K562 (cell line): ENCODE measurements around the gene PNMA6F. TPM values are rescaled to one million over a fixed set of nuclear protein-coding genes. Genes with fewer than 3 reads are reported as not detected.

ENCODE experiments used
- ATAC-seq: fragments of 200-7000 bp; cut with Tn5 transposase; 3 replicates; pipeline ENCODE4 v1.9.1; 2020; ENCODE audit warnings: moderate library complexity
- BruUV-seq: library from RNA; stranded (reverse); fragments of 400-500 nt; replicated peaks from 2 replicates; lab custom pipeline; 2021; lab: Mats Ljungman, UMichigan
- CTCF ChIA-PET: fragments of 300-600 bp; formaldehyde crosslinking; extraction: SDS; loops from one replicate; lab custom pipeline; 2021; ENCODE audit warnings: low intra/inter-chr PET ratio; lab: Yijun Ruan, JAX
- POLR2A ChIA-PET: fragments of 300-600, 350-650 bp; sonication (Branson Sonifier 250); formaldehyde crosslinking; extraction: SDS; loops from one replicate; lab custom pipeline; 2021; ENCODE audit warnings: antibody characterized with exemption, inconsistent platforms; lab: Yijun Ruan, JAX
- DNase-seq, 4 experiments: peaks; one replicate each; pipeline versions ENCODE4 v3.0.0 to v3.0.0-alpha.2; 2011 to 2018; ENCODE audit warnings: low spot score in 3 of 4, mixed read lengths in 3 of 4; ENCODE audit errors: extremely low read depth in 1 of 4
- FAIRE-seq: peaks from 2 replicates; lab custom pipeline; 2011; peaks lifted over from hg19 to GRCh38; lab: Jason Lieb, UNC
- H2AFZ ChIP-seq: 2 replicates; pipeline ENCODE4 v1.6.0; 2011; ENCODE audit warnings: low read depth, low read length, control low read depth, inconsistent platforms
- H3K27ac ChIP-seq: fragments of 200-600 bp; 3 replicates; pipeline ENCODE4 v1.8.0; 2011; ENCODE audit warnings: low read depth, mild to moderate bottlenecking, control low read depth, inconsistent platforms, low read length, moderate library complexity, mixed read lengths; ENCODE audit errors: extremely low read depth
- H3K27me3 ChIP-seq, 2 experiments: fragments of 300-600 bp in 1 of 2; 2 replicates in 1 of 2; 3 replicates in 1 of 2; pipeline versions ENCODE4 v1.6.0 to v1.8.0; 2011; ENCODE audit warnings: inconsistent platforms in 2 of 2, low read length in 2 of 2, mild to moderate bottlenecking in 1 of 2, mixed read lengths in 1 of 2, moderate library complexity in 1 of 2; ENCODE audit not compliant: control insufficient read depth in 2 of 2, insufficient read depth in 2 of 2
- H3K36me3 ChIP-seq: fragments of 300-600 bp; 3 replicates; pipeline ENCODE4 v1.8.0; 2011; ENCODE audit warnings: mild to moderate bottlenecking, low read length, inconsistent platforms; ENCODE audit not compliant: control insufficient read depth, insufficient read depth
- H3K4me1 ChIP-seq, 2 experiments: fragments of 200-600 bp in 1 of 2; replicated peaks in 1 of 2; 2 replicates in 1 of 2; 3 replicates in 1 of 2; pipeline versions ENCODE4 v1.5.1 to v1.8.0; 2011; ENCODE audit warnings: inconsistent platforms in 2 of 2, low read length in 2 of 2, mild to moderate bottlenecking in 1 of 2, mixed read lengths in 1 of 2, moderate library complexity in 1 of 2; ENCODE audit not compliant: control insufficient read depth in 2 of 2, insufficient read depth in 2 of 2
- H3K4me2 ChIP-seq: 2 replicates; pipeline ENCODE4 v1.6.1; 2011; ENCODE audit warnings: low read length, control low read depth, inconsistent platforms, mixed read lengths; ENCODE audit not compliant: insufficient read depth
- H3K4me3 ChIP-seq: fragments of 200-600 bp; sonication (generic), shearing (Covaris generic); 2 replicates; pipeline ENCODE4 v1.5.1; 2016; ENCODE audit warnings: control low read depth, inconsistent platforms
- H3K79me2 ChIP-seq: fragments of 200-600 bp; 3 replicates; pipeline ENCODE4 v1.8.0; 2011; ENCODE audit warnings: low read length, inconsistent platforms; ENCODE audit not compliant: control insufficient read depth, insufficient read depth
- H3K9ac ChIP-seq, 2 experiments: 2 replicates each; pipeline versions ENCODE4 v1.6.0 to v1.6.1; 2011; ENCODE audit warnings: low read depth in 2 of 2, low read length in 2 of 2, control low read depth in 1 of 2, inconsistent platforms in 1 of 2, mild to moderate bottlenecking in 1 of 2, mixed read lengths in 1 of 2; ENCODE audit not compliant: insufficient read depth in 1 of 2
- H3K9me1 ChIP-seq: one replicate; pipeline ENCODE4 v1.6.0; 2011; ENCODE audit warnings: inconsistent platforms, mild to moderate bottlenecking, low read length, moderate library complexity; ENCODE audit not compliant: control insufficient read depth, insufficient read depth
- H3K9me3 ChIP-seq: replicated peaks from 2 replicates; pipeline ENCODE4 v1.5.1; 2011; ENCODE audit warnings: low read depth, low read length, inconsistent platforms; ENCODE audit not compliant: control insufficient read depth, insufficient read depth
- H4K20me1 ChIP-seq: replicated peaks from 2 replicates; pipeline ENCODE4 v1.6.1; 2011; ENCODE audit warnings: low read length, inconsistent platforms, mixed read lengths; ENCODE audit not compliant: control insufficient read depth, insufficient read depth
- HNRNPK ChIP-seq: fragments of 200-400 bp; formaldehyde crosslinking; IDR thresholded peaks from one replicate; pipeline ENCODE4 v1.6.1; 2018; ENCODE audit warnings: mild to moderate bottlenecking, low read depth, low read length; ENCODE audit not compliant: poor library complexity, severe bottlenecking
- PREB ChIP-seq: sonication (generic); formaldehyde crosslinking; IDR thresholded peaks from 2 replicates; pipeline ENCODE4 v1.8.1; 2023; ENCODE audit warnings: mild to moderate bottlenecking, missing genetic modification reagents
- PURB ChIP-seq: sonication (generic); formaldehyde crosslinking; IDR thresholded peaks from 2 replicates; pipeline ENCODE4 v1.9.0; 2021; ENCODE audit warnings: low read depth, mild to moderate bottlenecking, missing genetic modification reagents
- SIRT6 ChIP-seq: IDR thresholded peaks from one replicate; pipeline ENCODE4 v1.6.1; 2012; ENCODE audit warnings: low read depth, mild to moderate bottlenecking, control low read depth, inconsistent platforms, low read length, moderate library complexity
- SOX6 ChIP-seq: fragments of 450-650 bp; IDR thresholded peaks from 2 replicates; pipeline ENCODE4 v1.6.1; 2014; ENCODE audit warnings: mild to moderate bottlenecking
- SUPT5H ChIP-seq: fragments of 450-650 bp; IDR thresholded peaks from 2 replicates; pipeline ENCODE4 v1.6.1; 2016
- WGBS: fragments of 100-300 bp; shearing (Covaris generic); methylation state at CpG from one replicate; pipeline ENCODE4 v1.1.6; 2016; ENCODE audit warnings: low coverage, mixed read lengths; ENCODE audit not compliant: insufficient coverage; ENCODE audit errors: missing lambda C conversion rate; 5-methylcytosine and 5-hydroxymethylcytosine counted together
- in situ Hi-C: fragments of 300-500 bp; cut with MboI; formaldehyde crosslinking; loops from 4 replicates; pipeline ENCODE4 v1.15.0; 2018; ENCODE audit warnings: inconsistent platforms, mixed read lengths
- intact Hi-C: fragments of 100-400 bp; cut with micrococcal nuclease; formaldehyde crosslinking; loops from 2 replicates; pipeline ENCODE4 v1.14.2; 2022
- polyA plus RNA-seq, 8 experiments: library from polyadenylated mRNA; depleted of rRNA in 4 of 8; stranded (reverse) in 5 of 8; unstranded in 3 of 8; fragments of >200 nt; fragmentation: Nextera tagmentation in 2 of 8; fragmentation: Illumina TruSeq in 1 of 8; extraction: Ambion mirVana in 2 of 8; extraction: Trizol in 1 of 8; gene quantifications; 2 replicates each; pipeline versions ENCODE4 v1.2.1 to v1.2.3, GENCODE V29; 2011 to 2014; ENCODE audit warnings: inconsistent platforms in 1 of 8, missing spikeins in 1 of 8
- total RNA-seq, 7 experiments: library from RNA; depleted of rRNA in 6 of 7; stranded (reverse); fragments of >200 nt in 6 of 7; fragmentation: Illumina TruSeq in 2 of 7; extraction: Trizol in 2 of 7; gene quantifications; 2 replicates each; pipeline versions ENCODE4 v1.2.1 to v1.2.3, GENCODE V29; 2011 to 2021; ENCODE audit warnings: low replicate concordance in 1 of 7
- TF ChIP-seq, protein P1 (sequence below): IDR thresholded peaks from 2 replicates; pipeline ENCODE4 v1.6.1; 2011; ENCODE audit not compliant: insufficient read length; ENCODE audit errors: extremely low read depth

Gene PNMA6F
- total and polyA plus RNA-seq, 9 of the 15 experiments (the other 6 are each of a cell fraction or from before 2014, with no cell fraction given): not detected

- TF ChIP-seq PREB (no peak), PURB (no peak), SIRT6 (no peak), SOX6 (no peak)
These were observed 19.8 kb downstream of the PNMA6F start (continued) for GRCh38 chrX:153301746-153302145.

DNA sequence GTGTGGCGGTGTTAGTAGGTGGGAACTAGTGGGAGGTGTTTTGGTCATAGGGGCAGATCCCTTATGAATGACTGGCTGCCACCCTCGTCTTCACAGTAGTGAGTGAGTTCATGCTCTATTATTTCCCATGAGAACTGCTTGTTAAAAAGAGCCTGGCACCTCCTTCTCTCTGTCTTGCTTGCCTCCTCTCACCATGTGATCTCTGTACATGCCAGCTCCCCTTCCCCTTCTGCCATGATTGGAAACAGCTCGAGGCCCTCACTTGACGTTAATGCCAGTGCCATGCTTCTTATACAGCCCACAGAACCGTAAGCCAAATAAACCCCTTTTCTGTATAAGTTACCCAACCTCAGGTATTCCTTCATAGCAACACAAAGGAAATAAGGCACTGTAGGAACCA lies 21.7 kb downstream of the PNMA6F start:
- BruUV-seq: no TSS peak
- no peak overlapping the region for H3K9ac ChIP-seq
- H3K79me2 ChIP-seq: no peaks in the 10 kb centered on the region
- 20% methylated on average over 5 of the region's 5 CpGs for WGBS
- intact Hi-C loops: no loop called here
- TF ChIP-seq, protein P1, sequence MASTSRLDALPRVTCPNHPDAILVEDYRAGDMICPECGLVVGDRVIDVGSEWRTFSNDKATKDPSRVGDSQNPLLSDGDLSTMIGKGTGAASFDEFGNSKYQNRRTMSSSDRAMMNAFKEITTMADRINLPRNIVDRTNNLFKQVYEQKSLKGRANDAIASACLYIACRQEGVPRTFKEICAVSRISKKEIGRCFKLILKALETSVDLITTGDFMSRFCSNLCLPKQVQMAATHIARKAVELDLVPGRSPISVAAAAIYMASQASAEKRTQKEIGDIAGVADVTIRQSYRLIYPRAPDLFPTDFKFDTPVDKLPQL: no peak
- TF ChIP-seq HNRNPK (no peak), SUPT5H (no peak)
- TF ChIP-seq, all 486 proteins: peak for 0
- Histone ChIP-seq H3K9me3 (no peaks in the 10 kb centered on the region), H2AFZ (no peak overlapping the region), H3K9me1 (no peaks in the 10 kb centered on the region), H3K27ac (no peak overlapping the region), H3K36me3 (no peaks in the 10 kb centered on the region), H3K27me3 (peaks cover 0 to 22% of the 10 kb centered on the region in 2 experiments; a peak in 2 of 5 replicates), H3K4me3 (no peak overlapping the region), H3K4me2 (no peak overlapping the region), H4K20me1 (no peaks in the 10 kb centered on the region), H3K4me1 (no peaks in the 10 kb centered on the region; a peak in 2 of 5 replicates)
- FAIRE-seq: no peak
- POLR2A ChIA-PET: no interaction called here
- in situ Hi-C loops: no loop called here
- no peak for DNase-seq
- CTCF ChIA-PET: no interaction called here
- no peak for ATAC-seq
